Endothelial cell of umbilical vein (primary cell): Measurements from ENCODE around the gene HAUS7.

Source experiments
- CTCF ChIP-seq, 2 donors: IDR thresholded peaks; 1 replicate in 1 of 2; 2 replicates in 1 of 2; pipeline ENCODE4 v1.5.1; 2011; ENCODE audit warnings: low read length in 2 of 2, mild to moderate bottlenecking in 2 of 2, moderate library complexity in 2 of 2, control low read depth in 1 of 2, inconsistent platforms in 1 of 2, low read depth in 1 of 2; ENCODE audit not compliant: insufficient read depth in 1 of 2; ENCODE audit errors: extremely low read depth in 1 of 2
- POLR2A ChIP-seq: IDR thresholded peaks from 2 replicates; pipeline ENCODE4 v1.6.1; 2012; ENCODE audit warnings: low read depth, mild to moderate bottlenecking, control low read depth, low read length
- POLR2AphosphoS5 ChIP-seq: IDR thresholded peaks from 2 replicates; pipeline ENCODE4 v1.6.1; 2012; ENCODE audit warnings: low read depth, mild to moderate bottlenecking, control low read depth, low read length, moderate library complexity; ENCODE audit not compliant: insufficient read depth

- TF ChIP-seq CTCF (IDR thresholded peaks at IDR 0.05; ENCODE audit: extremely low read depth in 1 of 2, insufficient read depth in 1 of 2, low read depth in 1 of 2, low read length in 2 of 2): peak; percentile 79 to 84
- no peak for TF ChIP-seq POLR2A
- no peak for TF ChIP-seq POLR2AphosphoS5
These were observed 69.9 kb downstream of the HAUS7 start for GRCh38 chrX:153400146-153401132.
